Suppressor macrophage treated with lipopolysaccharide for 1 hour (primary cell): ENCODE data around the gene FAM133A.

ENCODE experiments used
- DNase-seq, 3 donors: peaks; one replicate each; pipeline ENCODE4 v3.0.0-alpha.2; 2020 to 2022

FAM133A gene

GRCh38 chrX:93673869-93674271 lies at the start of gene FAM133A:
Gene FAM133A (plus strand): TSS chrX:93674206. CDS start chrX:93709420, 35,214 bp downstream.
- peak in 2 of 3 donors; percentile 0 to 17 for DNase-seq

- no peak for DNase-seq
Observed at GRCh38 chrX:93637591-93637990, 36.4 kb upstream of the FAM133A start.

GRCh38 chrX:93649381-93649780 lies 24.6 kb upstream of the FAM133A start:
- no peak for DNase-seq

- DNase-seq: no peak
Observed at GRCh38 chrX:93660575-93660974, 13.4 kb upstream of the FAM133A start.

- DNase-seq: peak; percentile 17 to 35 (median 32)
Observed at GRCh38 chrX:93673056-93673868, 744 bp upstream of the FAM133A start, which contains the start of gene NAP1L3. Gene NAP1L3 (minus strand): TSS chrX:93673578. CDS start chrX:93673304, 274 bp downstream.

GRCh38 chrX:93695981-93696380 lies 22.0 kb downstream of the FAM133A start:
- DNase-seq: no peak

GRCh38 chrX:93703701-93704100 lies 29.7 kb downstream of the FAM133A start:
- no peak for DNase-seq

- no peak for DNase-seq
Observed at GRCh38 chrX:93711076-93711475, 37.1 kb downstream of the FAM133A start.

- DNase-seq: no peak
Observed at GRCh38 chrX:93741811-93742210, 67.8 kb downstream of the FAM133A start.

GRCh38 chrX:93760163-93760562 lies 86.2 kb downstream of the FAM133A start:
- DNase-seq: no peak
